Esophagus mucosa (tissue), 1 donor: ENCODE data around the gene MAD1L1. TPM values are rescaled to one million over a fixed set of nuclear protein-coding genes. Genes with fewer than 3 reads are reported as not detected.

Experiments used
- ATAC-seq: fragments of 200-7000 bp; cut with Tn5 transposase; one replicate; pipeline ENCODE4 v1.9.1; 2020
- total RNA-seq: library from RNA; stranded (reverse); gene quantifications from one replicate; pipeline ENCODE4 v1.2.4, GENCODE V29; 2023
- donor health status: DM: yes; HTN: yes; CAD: no.

The MAD1L1 gene
- total RNA-seq, 1 donor from 2014 or later: 23.7 TPM

DNA sequence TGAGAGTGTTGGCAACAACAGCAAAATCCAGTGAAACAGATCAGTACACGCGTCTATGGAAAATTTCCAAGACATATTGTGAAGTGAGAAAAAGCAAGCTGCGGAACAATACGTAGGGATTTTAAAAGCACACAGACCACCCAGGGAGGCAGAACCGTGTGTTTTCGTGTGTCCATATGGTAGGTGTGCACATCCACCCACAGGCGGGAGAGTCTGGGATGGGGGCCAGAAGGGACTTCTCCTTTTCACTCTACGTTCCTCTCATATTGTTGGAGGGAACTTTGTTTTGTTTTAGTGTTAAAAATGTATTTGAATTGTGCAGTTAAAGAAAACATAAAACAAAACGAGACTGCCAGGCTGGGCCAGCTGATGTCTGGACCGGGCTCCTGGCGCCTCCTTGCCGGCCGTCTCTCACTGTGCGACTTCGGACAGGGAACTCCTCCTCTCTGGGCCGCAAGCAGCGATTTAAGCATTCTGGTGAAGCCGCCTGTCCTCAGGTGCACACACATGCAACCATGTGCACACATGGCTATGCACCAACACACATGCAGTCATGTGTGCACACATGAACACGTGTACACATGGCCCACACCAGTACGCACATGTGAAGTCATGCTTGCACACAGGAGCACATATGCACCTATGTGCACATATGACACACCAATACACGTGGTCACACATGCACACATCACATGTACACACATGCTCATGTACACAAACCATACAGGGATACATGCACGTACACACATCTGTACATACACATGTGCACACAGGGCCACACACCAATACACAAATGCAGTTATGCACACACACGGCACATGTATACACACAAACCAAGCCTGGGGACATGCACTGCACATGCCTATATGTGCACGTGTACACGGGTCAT lies 421.5 kb downstream of the MAD1L1 start:
- no peak for ATAC-seq

DNA sequence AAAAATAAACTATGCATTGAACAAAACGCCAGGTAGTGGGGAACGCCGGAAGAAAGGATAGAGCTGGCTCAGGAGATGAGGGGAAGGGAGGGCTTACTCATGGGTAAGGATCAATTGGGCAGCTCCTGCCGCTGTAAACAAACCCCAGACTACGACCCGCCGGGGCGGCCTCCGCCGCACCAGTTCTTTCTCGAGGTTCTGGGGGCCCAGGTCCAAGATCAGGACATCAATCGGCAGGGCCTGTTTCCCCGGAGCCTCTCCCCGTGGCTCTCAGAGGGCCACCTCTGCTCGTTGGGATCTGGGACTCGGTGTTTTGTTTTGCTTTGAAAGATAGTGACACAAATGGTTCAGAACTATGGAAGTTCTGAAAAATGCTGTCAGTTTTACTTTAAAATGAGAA lies 422.2 kb downstream of the MAD1L1 start:
- ATAC-seq: no peak

DNA sequence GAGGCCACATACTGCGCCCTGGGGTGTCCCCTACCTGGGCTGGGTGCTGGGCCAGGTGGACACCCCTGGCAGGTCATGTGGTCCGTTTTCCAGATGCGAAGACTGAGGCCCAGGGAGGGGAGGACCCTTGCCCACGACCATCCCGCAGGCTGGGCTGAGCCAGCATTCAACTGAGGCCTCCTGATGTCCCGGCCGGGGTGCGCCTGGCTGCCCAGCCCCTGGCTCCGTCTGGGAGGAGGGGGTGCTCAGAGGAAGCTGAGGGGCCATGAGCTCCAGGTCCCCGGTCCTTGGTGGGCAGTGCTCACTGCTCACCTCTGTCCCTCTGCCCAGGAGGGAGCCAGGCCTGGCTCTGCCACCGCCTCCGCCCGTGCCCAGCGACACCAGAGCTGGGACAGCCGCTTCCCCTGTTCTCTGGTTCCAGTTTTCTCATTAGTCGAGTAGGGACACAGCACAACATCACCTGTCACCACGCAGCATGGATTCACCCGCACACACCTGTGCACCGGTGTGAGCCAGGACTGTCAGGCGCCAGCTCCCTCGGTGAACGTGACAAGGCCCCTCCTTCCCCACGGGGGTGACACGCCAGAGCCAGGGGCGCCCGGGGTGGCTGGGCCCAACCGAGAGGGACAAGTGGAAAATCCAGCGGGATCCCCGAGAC lies 423.0 kb downstream of the MAD1L1 start:
- no peak for ATAC-seq

DNA sequence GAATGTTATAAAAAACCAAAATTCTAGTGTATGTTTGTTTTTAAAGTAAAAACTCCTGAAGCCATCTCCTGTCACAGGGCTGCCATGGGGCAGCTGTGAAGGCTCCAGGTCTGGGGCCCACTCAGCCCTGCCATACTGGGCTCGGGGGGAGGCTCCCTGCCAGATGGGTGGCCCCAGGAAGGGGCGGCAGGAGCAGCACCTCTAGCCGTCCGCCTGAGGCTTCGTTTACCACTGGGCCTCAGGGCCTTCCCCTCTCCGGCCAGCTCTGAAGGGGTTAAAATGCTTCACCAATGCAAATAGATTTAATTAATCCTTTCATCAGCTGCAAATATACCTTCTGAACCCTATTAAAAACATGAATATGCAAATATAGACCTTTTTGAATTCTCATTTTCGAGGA lies 423.7 kb downstream of the MAD1L1 start:
- no peak for ATAC-seq

DNA sequence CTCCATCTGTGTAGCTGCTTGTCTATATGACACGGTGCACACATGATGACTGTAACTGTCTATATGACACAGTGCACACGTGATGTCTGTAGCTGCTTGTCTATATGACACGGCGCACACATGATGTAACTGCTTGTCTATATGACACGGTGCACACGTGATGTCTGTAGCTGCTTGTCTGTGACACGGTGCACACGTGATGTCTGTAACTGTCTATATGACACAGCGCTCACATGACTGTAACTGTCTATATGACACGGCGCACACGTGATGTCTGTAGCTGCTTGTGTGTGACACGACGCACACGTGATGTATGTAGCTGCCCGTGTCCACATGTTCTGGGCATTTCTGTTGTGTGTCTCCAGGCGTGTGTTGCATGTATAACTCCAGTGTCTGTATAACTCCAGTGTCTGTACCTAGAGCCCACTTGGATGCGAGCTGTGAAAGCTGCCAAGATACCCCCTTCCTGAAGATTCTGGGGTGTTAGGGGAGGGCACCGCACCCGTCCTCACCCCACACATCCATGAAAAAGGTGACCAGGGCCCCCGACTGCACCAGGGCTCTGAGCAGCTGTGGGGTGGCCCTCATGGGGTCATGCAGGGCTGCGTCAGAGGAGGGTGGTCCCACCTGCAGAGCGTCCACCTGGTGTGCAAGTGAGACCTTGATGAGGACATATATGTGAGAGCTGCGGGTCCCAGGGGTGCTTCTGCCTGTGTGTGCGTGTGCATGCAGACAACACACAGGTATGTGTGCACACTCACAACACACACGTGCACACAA lies 424.7 kb downstream of the MAD1L1 start:
- ATAC-seq: no peak

DNA sequence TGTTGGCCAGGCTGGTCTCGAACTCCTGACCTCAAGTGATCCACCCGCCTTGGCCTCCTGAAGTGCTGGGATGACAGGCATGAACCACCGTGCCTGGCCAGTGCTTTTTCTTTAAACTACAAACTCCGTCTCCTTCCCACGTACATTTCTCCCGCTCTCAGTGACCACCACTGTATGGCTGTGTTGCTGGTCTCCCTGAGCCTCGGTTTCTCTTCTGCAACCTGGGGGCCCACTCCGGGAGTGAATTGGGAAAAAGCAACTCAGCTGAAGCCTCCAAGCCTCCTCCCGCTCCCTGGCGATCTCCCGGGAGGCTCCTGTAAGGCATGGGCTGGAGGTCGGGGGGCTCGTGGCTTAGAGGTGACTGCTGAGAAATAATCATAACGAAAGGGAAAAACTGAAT lies 426.4 kb downstream of the MAD1L1 start:
- ATAC-seq: no peak

DNA sequence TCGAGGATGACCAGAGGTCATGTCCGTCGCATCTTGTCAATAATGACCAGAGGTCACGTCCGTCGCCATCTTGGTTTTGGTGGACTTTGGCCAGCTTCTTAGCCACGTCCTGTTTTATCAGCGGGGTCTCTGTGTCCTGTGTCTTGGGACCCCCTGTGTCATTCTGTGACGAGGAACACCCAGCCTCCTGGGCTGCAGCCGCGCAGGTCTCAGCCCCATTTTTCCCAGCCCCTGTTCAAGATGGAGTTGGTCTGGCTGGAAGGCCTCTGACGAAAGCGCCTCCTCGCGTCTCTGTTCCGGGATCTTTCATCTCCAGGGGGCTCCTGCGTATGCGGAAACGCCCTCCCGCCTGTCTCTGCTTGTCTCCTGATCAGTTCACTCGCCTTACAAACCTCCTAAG lies 428.4 kb downstream of the MAD1L1 start:
- no peak for ATAC-seq

DNA sequence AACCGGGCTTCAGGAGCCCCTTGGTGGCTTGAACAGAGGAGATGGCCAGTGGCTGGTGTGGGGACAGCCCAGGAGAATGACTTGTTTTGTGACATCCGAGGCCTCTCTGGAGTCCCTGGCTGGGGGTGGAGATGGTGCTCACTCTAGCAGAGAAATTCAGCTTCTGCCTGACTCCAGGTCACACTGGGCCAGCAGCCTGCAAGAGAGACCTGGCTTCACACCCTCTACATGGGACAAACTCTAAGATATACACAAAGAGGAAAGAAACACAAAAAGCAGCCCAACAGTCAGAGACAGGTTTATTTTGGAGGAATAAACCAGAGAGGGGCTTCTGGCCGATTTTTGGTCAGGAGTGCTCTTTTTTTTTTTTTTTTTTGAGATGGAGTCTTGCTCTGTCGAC lies 429.8 kb downstream of the MAD1L1 start:
- no peak for ATAC-seq

DNA sequence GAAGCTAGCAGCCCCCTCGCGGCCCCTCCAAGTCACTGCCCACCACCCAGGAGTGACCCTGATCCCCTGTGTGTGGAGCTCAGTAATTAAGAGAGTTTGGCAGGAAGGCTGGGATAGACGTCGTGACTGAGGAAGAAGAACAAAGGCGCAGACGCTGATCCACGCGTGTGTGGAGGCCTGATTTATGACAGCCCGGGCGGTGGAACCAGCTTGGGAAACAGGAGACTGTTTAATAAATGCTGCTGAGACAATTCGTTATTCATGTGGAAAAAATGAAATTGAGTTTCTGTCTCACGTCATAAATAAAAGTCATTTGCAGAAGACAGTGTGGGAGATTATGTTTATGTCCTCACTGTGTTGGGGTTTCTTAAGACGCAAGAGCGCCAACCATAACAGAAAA lies 431.8 kb downstream of the MAD1L1 start:
- ATAC-seq: no peak

DNA sequence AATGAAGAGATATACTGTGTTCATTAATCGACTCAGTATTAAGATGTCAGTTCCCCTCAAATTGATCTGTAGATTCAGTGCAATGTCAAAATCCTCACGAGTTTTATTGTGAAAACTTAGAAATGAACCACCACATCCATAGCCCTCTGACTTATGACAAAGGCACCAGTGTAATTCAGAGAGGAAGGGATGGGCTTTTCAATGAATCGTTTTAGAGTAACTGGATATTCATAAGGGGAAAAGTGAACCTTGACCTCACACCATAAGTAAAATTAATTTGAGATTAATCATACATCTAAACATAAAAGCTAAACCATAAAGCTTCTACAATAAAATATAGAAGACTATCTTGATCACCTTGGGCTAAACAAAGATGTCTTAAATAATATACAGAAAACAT lies 434.6 kb downstream of the MAD1L1 start:
- ATAC-seq: no peak

DNA sequence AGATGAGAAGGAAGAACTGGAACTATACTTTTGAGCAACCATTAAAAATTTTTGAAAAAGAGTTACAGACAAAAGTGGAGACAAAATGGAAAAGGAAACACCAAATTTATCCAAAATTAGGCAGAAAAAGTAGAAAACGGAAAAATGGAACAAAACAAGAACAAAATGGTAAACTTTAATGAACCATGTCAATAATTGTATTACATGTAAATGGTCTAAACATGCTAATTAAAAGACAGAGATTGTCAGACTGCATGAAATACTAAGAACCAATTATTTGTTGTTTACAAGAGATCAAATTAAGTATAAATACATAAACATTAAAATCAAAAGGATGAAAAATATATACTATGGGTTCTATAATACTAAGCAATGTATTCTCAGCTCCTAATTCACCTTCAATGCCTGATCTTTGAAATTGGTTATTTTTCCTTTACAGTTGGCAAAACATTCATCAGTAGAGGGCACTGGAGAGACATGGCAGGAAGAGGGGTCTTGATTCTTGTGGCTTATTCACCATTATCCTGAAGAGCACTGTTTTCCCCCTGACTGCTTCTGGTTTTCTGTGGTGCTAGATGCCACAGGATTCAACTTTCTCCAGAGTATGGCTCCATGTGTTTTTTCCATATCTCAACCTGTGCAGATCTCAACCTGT lies 437.7 kb downstream of the MAD1L1 start:
- no peak for ATAC-seq

DNA sequence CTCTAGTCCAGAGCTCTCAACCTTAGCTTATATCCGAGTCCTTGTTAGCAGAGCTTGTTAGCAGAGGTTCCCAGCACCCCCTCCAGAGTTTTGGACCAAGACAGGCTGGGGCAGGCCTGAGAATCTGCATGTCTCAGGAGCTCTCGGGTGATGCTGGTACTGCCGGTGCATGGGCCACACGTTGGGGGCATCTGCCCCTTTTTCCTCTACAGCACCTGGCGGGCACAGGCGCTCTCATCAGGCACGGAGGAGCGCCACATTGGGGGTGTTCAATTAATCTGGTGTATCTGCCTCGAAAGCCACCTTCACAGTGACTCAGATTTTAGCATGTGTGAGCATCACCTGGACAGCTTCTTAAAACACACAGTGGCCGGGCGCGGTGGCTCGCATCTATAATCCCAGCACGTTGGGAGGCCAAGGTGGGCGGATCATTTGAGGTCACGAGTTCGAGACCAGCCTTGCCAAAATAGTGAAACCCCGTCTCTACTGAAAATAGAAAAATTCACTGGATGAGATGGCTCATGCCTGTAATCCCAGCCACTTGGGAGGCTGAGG lies 445.0 kb downstream of the MAD1L1 start:
- no peak for ATAC-seq

DNA sequence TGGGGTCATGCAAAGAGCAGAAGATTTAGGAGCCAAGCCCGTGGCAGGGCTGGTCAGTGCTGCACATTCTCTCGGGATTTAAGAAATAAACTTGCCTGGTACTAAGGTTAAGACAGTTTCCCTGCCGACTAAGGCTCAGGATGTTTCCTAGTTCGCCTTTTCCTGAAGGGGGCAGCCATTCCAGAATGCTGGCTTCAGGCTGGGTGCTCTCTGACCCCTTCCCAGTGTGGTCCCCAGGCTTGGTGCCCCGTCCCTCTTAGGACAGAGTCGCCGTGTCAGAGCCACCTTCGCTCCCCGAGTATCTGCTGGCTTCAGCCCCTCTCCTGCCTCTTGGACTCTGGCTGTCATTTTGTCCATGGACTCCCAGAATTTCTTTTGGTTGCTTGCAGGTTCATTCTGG lies 445.5 kb downstream of the MAD1L1 start:
- no peak for ATAC-seq

DNA sequence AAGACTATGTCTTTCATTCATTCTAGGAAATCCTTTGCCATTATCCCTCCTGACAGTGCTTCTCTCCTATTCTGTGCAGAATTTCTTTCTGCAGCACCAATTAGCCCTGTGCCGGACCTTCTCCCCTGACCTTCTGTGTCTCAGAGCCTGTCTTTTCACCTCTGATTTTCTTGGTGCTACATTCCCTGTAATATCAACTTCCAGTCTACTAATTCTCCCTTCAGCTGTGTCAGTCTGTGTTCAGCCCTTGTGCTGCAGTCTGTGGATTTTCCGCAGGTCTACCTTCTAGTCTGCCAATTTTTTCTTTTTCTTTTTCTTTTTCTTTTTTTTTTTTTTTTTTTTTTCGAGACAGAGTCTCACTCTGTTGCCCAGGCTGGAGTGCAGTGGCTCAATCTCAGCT lies 446.9 kb downstream of the MAD1L1 start:
- ATAC-seq: no peak

DNA sequence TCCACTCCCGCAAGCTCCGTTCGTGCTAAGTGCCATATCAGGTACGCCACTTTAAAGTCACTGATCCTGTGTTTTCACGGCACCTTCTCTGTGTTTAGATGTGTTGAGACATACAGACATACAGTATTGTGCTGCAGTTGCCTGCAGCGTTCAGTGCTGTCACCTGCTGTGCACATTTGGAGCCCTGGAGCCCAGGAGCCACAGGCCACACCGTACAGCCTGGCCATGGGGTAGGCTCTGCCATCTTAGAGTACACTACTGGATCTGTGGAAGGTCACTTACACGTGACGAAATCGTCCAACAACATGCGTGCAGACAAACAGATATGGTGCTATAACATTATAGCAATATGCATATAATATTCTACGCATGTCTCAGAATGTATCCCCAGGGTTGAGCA lies 451.4 kb downstream of the MAD1L1 start:
- no peak for ATAC-seq

DNA sequence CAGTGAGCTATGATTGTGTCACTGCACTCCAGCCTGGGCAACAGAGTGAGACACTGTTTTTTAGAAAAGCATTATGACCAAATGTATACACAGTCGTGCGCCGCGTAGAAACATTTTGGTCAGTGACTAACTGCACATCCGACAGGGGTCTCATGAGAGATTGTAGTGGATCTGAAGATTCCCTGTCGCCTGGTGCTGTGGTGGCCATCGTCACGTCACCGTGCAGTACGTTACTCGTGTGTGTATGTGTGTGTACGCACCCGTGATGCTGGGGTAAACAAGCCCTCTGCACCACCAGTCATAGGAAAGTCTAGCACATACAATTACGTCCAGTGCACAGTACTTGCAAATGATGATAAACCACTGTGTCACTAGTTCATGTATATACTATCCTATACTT lies 453.3 kb downstream of the MAD1L1 start:
- no peak for ATAC-seq

DNA sequence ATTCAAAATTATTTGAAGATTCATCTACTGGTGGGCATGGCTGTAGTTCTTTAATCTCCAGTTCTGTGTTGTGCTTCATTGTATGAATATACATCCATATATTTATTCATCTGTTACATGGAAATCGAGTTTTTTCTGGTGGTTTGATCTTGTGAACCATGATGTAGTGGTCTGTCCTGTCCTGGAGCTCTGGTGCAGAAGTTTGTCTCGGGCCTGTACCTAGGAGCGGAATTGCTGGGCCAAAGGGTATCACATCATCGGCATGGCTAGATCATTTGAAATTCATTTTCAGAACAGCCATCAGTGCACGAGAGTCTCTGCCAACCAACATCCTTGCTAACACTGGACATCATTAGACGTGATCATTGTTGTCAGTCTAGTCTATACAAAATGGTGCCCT lies 455.6 kb downstream of the MAD1L1 start:
- no peak for ATAC-seq

DNA sequence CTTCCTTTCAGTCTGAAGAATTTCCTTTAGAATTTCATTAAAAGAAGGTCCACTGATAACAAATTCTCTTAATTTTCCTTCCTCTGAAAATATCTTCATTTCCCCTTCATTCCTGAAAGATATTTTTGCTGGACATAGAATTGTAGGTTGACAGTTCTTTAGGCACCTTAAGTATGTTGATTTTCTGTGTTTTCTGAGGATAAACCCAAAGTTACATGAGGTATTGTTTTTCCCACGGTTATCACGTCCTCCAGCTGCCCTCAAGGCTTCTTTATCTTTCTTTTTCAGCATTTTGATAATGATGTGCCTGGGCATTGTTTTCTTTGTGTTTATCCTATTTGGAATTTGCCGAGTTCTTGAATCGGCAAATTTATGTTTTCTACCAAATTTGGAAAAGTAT lies 457.4 kb downstream of the MAD1L1 start:
- ATAC-seq: no peak

DNA sequence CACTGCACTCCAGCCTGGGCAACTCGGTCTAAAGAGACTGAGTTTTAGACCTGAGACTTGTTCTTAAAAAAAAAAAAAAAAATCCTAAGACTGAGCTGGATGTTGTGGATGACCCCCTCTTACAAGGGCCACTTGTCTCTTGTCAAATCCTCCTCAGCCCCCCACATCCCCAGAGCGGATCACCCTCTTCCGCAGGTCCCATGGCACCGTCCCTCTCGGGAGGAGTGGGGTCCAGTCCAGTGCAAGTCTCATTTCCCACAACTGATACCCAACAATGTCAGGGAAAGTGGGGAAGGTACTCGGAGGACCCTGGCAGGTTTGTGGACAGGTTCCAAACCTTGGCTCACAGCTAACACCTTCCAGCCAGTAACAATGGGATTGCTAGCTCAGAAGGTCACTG lies 462.4 kb downstream of the MAD1L1 start:
- ATAC-seq: no peak

DNA sequence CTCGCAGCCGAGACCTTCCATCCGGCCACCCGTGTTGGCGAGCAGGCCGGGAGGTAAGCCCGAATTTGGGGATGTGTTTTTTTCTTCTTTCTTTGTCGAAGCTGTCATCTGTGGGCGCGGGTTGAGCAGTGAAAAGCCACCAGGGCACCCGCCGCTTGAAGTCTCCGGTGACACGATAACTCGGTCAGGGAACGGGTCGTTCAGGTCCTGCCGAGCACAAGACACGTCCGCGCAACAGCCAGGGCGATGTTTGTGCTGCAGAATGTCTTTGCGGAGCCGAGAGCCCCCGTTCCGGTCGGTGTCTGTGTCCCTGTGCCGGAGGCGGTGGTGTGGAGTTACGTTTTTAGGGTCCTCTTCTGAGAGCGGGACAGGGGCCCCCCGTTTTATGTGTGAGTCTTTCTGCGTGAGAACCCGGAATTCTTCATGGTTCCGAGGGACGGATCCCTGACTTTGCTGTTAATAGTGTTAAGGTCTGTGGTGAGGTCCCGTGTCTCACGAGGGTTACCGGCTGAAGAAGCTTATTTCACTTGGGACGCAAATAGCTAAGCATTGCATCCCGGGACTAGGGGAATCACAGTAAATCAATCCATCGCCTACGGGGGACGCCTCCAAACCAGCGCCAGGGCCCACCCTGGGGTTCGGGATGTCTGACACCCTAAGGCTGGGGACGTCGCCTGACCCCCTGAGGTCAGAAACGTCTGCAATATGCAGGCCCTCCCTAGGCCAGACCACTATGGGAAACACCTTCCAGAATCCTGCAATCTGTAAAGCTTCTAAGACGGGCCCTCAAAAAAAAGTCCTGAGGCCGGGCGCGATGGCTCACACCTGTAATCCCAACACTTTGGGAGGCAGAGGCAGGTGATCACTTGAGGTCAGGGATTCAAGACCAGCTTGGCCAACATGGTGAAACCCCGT lies 463.2 kb downstream of the MAD1L1 start:
- ATAC-seq: no peak

DNA sequence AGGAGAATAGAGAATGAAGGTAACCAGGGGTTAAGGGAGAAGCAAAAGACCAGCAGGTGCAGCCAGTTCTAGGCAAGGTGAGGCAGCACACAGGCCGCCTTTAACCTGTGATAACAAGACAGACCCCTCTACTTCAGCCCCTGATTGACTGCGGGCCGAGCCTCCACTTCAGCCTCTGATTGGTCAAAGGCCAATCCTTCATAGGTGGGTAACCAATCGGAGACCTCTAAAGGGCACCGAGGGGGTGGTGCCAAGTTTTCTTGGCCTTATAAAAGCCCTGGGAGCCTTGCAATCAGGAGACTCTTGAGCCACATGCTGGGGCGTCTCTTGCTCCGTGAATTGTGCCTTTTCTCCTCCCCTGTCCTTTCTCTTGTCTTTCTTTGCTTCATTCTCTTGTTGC lies 463.9 kb downstream of the MAD1L1 start:
- no peak for ATAC-seq

DNA sequence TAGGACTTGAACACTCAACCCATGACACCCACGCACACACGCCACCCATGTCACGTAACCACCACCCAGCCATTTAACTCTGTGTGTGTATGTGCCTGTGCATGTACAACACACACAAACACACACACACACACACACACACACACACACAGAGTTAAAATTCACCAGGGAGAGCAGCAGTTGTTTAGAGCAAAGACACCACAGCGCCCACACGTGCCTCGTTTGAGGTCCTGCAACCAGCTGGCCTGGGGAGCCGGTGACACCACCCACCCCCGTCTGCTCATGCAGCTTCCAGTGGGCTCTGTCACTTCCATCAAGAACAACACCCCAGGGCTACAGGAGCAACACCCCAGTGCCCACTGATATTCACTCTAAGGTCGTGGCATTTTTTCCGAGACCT lies 465.2 kb downstream of the MAD1L1 start:
- ATAC-seq: no peak
